Ramos (cell line): Measurements from ENCODE around the gene TSPAN32.
"Not testable (repeated sequence)": the region's sequence is repeated elsewhere in the genome, so short reads cannot be mapped to it uniquely, and the experiment has no call there.

ENCODE experiments used
- in situ Hi-C: fragments of 300-500 bp; cut with MboI; formaldehyde crosslinking; loops from one replicate; pipeline ENCODE4 v1.14.3; 2022; ENCODE audit warnings: low sequenced_read_pairs; ENCODE audit not compliant: unreplicated experiment

Gene TSPAN32

DNA sequence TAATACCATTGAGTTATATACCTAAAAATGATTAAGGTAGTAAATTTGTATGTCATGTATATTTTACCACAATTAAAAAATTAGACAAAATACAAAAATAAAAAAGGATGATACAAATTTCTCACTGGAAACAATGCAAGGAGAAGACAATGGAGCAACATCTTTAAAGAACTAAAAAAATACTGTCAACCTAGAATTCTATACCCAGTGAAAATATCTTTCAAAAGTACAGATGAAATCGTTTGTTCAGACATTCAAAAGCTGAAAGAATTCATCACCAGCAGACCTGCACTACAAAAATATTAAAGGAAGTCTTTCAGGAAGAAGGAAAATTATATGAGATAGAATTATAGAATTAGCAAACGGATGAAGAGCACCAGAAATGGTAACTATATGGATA is 21.6 kb upstream of the TSPAN32 start:
- in situ Hi-C loops, result no loop called here

DNA sequence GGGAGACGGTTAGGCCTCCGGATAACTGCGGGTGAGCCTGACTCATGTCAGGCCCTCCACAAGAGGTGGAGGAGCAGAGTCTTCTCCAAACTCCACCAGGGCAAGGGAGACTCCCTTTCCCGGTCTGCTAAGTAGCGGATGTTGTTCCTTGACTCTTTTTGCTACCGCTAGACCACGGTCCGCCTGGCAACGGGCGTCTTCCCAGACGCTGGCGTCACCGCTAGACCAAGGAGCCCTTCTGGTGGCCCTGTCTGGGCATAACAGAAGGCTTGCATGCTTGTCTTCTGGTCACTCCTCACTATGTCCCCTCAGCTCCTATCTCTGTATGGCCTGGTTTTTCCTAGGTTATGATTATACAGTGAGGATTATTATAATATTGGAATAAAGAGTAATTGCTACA is 15.5 kb upstream of the TSPAN32 start:
- in situ Hi-C loops, result not testable (repeated sequence)

DNA sequence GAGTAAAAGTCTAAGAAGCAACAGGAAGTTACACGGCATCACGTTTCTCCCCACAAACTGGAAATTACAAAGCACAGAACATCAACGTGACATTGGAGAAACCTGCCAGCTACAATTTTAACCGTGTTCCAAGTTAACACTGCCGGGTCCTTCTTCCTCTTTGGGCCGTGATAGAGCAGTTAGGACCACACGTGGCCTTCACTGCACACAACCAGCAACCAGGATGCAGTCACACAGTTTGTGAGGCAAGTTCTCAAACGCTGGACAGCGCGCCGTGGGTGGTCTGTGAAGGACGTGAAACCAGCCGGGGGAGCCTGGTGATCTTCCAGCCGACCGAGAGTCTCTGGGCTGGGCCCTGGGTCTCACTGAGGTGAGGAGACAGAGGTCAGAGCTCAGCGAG is 14.7 kb upstream of the TSPAN32 start:
- in situ Hi-C loops, result no loop called here

DNA sequence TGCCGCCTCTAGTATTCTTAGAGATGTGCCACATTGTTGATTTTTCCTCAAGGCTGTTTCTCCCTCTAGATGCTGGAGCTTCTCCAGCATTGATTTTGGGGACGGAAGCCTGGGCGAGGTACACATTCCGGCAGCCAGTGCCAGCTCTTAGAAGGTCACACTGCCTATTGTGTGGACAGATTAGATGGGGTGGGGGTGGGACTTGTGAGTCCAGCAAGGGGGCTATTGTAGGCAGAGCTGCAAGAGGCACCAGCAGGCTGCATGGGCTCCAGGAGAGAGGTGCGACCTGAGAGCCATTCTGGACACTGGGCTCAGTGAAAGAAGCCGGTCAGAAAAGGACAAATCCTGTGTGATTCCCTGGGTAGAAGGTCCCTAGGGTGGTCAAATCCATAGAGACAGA is 12.5 kb upstream of the TSPAN32 start:
- in situ Hi-C loops, result no loop called here

DNA sequence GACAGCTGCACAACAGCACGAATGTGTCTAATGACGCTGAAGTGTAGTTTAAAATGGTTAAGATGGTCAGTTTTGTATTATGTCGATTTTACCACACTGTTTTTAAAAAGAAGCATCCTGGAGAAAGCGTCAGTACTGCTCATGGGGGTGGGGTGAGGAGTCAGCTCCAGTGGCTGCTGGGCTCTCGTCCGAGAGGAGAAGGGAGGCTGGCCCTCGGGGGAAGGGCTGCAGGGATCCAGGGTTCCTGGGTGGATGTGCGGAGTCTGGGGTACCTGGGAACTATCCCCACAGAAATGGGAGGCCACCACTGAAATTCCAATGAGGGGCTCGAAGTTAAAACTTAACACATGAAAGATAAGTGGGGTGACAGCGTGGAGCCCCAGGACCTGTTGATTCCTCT is 12.0 kb upstream of the TSPAN32 start:
- in situ Hi-C loops, result no loop called here

DNA sequence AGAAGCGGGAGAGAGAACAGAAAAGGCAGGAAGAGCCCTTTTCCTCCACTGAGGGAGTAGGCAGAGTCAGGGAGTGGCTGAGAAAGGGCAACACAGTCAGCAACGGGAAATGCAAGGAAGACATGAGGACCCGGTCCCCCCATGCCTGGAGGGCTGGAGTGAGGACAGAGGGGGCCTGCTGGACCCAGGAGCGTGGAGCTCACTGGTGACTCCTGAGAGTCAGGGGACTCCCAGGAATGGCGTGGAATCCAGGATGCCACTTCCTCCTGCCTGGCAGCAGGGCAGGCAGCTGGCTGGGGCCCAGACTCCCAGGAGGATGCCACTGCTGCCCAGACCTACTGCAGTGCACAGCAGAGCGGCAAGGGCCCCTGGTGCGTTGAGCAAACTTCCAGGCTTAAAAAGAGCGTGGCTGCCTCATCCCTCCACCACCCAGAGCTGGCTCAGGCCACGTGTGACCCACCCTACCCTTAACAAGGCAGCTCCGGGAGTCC is 11.4 kb upstream of the TSPAN32 start:
- in situ Hi-C loops, result no loop called here

DNA sequence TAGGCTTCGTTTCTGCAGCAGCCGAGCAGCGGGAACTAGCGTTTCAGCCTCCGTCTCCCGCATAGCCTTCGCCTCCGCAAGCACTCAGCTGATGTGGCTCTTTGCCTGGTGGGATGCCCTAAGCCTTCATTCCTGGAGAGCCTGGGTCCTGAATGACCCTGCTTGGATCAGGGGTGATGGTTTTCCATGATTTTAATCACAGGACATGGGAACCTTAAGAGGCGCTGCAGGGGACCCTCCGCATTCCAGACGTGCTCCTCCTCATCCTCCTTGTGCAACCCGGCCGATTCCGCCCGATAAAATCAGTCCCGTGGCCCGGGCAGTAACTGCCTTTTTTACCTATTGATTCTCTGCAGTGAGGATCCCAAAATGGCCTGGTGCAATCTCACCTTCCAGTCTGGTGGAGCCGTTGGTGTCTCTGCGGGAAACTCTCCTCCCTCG is 8.3 kb upstream of the TSPAN32 start:
- in situ Hi-C loops, result no loop called here

DNA sequence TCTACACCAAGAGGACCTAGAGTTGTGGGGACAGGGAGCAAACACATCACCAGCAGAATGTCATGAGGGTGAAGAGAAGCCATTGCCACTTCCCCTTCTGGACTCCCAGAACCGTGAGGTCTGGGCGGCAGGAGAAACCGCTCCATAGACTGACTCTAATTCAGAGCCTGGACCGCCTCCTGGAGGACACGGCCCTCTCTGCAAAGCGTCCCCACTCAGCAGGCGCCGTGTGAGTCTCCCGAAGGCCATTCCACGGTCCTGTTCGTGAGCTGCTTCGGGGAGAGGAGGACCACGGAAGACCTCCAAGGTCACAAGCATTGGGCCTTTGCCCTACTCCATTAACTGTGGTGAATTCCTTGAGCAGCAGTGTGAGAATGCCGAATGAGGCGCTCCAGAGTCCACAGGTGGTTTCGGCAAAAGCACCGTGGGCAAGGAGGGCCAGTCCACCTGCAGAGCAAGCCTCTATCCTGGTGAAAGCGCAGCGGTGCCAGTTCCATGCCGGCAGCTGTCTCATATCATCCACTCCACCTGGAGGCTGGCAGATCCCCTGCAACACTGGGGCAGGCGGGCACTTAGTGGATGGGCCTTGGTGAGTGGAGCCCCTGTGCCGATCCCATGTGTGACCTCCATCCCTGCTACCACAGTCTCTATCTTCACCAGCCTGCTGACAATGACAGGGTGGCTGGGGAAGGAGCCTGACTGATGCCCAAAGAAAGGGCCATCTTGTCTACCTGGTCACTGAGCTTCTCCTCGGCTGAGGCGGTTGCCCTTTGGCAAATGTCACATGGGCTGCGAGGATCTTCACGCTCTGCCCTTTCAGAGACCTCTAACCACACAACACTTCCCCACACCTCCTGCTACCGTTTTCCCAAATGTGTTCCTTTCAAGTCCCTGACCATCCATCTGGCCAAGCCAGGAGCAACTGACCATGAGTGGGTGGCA is 7.6 kb upstream of the TSPAN32 start:
- in situ Hi-C loops, result no loop called here

DNA sequence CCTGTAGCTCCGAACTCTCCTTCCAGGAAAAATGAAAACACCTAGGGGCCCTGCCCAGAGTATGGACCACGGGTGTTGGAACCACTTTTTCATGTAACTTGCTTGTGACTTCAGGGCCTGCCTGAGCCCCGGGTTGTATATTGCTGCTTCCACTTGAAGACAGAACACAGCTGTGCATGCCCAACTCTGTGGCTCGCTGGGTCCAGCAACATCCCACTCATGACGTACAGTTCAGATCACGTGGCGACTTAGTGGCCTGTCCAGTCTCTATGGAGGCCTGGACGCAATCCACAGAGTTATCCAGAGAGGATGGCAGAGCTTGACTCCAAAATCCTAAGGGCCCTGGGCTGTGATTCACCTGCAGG is 6.9 kb upstream of the TSPAN32 start:
- in situ Hi-C loops, result no loop called here

DNA sequence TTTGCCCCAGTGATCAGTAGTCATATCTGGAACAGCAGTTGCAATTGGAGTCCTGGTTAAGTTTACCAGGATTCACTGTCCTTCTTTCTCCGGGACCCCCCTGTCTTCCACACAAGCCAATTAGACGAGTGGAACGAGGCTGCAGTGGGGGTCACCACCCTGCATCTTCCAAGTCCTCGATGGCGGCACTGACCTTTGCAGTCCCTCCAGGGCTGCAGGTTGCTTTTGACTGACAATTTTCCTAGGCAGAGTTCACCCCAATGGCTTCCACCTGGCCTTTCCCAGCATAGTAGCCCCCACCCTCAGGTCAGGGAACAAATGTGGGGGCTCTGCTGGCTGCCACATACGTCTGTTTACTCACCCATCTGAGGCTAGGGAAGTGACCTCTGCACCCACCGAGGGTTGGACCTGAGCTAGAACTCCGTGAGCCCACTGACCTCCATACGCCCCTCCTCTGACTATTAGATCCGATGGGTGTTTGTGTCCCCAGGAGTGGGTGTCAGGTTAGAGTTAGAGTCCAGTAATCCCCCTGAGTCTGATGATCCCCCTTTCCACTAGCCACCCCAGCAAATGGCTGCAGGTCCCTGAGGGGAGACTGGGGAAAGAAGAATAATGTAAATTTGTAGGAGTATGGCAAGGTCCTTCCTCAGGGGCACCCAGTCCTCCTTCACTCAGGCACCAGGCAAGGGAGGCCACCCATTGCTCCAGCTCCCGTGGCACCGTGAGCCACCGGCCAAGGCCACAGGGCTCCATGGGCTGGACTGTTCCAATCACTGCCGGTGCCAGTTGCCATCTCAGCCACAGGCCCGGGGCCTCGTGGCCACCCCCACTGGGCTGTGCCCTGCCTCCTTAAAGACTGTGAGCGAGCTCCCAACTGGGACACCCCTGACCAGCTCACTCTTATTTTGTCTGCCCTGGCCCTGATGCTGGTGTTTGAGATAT is 5.6 kb upstream of the TSPAN32 start:
- in situ Hi-C loops, result no loop called here

DNA sequence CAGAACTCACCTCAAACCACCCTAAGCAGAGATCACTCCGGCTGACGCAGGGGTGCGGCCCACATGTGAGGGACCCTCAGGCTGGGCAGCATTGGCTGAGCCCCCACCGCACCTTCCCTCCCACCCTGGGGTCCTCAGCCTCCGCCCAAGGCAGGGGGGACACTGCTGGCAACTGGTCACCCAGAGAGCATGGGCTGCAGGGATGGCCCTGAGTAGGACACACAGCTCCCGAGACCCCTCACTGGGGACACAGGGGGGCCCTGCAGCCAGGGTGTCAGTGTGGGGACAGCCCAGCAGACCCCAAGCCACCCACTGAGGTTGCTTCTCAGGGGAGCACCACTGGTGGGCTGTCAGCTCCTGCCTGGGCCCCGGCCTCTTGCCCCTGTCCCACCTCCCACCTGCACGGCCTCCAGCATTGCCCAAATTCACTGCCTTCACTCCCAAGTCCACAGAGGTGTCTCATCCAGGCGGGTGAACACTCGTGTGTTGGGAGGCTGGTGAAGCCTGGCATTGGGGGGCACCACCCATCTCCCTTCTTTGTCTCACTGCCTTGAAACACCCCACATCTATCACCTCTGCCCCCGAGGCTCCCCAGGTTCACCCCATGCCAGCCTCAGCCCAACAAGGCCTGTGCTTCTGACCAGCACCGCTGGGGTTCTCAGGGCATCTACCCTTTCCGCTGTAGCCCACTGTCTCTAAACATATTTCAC is 4.7 kb upstream of the TSPAN32 start:
- in situ Hi-C loops, result no loop called here

DNA sequence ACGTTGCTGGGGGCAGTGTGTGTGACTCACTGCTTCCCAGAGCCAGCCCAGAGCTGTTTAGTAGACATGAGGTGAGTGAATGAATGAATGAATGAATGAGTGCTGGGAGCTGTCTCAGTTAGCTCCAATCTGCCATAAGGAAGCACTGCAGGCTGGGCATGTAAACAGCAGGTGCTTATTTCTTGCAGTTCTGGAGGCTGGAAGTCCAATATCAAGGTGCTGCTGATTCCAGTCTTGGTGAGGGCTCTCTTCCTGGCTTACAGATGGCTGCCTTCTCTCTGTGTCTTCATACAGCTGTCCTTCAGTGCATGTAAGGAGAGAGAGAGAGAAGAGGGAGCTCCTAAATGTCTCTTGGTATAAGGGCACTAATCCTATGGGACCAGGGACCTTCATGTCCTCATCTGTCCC is 4.2 kb upstream of the TSPAN32 start:
- in situ Hi-C loops, result no loop called here

DNA sequence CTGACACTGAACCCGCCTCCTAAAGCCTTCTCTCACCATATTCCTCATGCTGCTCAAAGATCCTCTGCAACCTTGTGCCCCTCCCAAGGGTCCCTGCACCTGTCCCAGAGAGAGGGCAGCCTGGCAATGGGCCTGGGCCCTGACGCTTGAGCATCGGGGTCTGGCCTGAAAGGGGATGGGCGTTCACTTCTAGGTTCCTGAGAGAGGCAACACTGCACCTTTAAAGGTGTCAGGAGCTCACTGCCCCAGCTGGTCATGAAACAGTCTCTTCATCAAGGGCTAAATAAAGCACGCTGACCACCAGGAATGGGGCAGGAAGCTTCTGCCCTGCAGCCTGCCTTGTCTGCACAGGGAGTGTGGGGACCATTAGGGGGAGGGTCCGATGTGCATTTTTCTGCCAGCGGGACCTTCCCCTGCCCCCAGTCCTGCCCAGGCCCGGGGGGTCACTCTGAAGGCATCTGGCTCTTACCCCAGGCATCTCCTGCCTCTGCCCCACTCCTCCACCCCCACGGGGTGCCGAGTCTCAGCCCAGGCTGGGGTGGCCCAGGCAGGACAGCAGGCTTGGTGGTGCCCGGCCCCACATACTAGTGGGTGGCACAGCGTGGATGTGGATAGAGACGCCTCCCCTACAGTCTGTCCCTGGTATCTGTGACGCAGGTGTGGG is 3.5 kb upstream of the TSPAN32 start:
- in situ Hi-C loops, result no loop called here

DNA sequence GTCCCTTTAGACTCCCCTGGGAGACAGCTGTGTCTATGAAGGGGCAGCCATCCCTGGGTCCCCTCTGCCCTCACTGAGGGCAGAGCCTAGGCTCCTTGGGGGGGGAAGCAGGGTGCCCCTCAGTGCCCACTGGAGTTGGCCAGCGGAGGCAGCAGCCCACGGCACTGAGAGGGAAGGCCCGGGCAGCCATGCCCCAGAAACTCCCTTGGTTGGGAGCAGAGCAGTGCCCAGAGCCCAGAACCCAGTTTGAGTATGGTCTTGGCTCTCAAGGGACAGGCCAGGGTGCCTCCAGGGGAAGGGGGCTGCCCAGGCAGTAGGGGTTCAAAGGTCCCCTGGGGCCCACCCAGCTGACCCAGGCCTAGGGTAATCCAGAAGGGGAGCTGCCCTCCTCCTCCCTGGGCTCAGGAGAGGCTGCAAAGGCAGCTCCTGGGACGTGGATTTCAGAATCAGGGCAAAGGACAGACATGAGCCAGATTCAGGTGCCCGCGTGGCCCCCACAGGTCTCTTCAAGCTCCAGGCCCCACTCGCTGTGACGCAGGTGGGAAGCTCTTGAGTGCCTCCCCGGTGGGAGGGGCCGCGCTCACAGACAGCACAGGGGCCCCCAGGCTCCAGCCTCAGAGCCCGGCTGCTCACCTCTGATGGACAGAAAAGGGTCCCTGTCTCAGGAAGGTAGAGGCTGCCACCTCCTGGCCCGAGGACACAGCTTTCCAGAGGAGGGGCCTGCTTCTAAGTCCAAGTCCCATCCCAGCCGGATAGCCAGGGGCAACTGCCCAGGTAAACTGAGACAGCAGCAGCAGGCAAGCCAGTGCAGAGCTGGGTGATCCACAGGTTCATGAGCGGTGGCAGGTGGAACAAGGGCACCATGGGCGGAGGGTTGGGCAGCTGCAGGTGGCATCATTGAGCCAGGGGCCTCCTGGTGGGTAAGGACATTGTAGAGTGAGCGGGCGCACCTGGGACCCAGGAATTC is 2.7 kb upstream of the TSPAN32 start:
- in situ Hi-C loops, result no loop called here

DNA sequence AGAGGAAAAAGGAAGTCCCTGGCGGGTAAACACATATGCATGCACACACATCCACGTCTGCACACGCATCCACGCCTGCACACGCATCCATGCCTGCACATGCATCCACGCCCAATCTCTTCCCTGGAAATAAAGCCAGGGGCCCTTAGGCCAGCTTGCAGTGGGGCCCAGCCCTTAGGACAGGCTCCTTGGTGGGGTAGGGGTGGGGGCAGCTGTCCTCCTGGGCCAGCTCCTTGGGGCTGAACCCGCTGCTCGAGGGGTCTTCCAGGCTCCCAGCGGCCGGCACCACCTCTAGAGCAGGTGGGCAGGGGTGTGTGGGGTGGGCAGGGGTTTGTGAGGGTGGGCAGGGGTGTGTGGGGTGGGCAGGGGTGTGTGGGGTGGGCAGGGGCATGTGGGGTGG is 2.0 kb upstream of the TSPAN32 start:
- in situ Hi-C loops, result no loop called here

DNA sequence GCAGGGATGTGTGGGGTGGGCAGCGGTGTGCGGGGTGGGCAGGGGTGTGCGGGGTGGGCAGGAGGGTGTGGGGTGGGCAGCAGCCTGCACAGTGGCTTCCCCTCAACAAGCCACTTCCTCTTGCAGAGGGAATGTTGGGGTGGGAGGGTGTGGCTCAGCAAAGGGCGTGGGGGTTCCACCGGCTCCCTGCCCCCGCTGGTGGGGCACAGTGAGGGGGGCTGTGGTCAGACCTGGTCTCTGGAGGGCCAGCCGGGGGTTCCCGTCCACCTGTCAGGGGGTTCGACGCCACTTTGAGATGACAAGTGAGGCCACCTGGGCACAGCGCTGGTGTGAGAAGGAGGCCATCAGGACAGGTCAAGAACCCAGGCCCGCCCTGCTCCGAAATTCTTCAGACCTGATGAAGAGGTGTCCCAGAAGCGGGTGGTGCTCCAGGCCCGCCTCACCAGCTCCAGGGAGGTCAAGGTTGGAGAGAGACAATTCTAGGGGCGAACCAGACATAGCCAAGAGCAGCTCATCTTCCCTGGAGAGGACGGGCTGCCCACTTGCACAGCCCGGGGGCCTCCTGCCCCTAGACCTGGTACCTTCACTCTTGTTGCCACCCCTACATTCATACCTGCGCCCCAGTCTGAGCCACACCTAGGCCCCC is 1.4 kb upstream of the TSPAN32 start:
- in situ Hi-C loops, result no loop called here

DNA sequence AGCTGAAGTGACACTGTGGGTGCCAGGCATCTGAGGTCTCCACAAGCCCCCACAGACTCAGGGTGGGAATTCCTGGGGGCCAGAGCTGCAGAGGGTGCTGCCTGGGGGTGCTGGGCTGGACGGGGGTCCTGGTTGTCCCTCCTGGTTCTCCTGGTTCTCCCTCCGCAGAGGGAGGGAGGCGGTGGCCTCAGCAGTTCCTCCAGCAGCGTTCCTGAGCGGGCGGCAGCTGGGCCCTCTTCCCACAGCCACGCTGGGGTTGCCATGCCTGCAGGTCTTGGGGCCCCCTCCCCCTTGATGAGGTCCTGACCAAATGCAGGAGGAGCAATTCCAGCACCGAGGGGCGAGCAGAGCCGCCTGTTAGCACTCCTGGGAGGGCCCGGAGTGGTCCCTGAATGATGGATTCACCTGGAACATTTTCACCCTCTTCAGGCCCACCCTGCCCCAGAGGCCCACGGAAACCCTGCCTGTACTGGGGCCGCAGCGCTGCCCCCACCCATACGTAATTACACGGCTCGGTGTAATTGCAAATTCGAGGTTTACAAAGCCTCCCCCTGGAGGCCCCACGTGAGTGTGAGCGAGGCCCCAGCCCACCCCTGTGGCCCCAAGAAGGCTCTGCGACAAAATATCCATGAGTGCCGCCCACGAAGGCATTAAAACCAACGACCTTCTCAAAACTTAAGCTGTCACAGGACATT is 730 bp upstream of the TSPAN32 start:
- in situ Hi-C loops, result no loop called here
